Muscle of leg (tissue), 11 donors: ENCODE measurements around the gene E2F8. TPM values are rescaled to one million over a fixed set of nuclear protein-coding genes. Genes with fewer than 3 reads are reported as not detected.

Experiments used
- DNase-seq: peaks from one replicate; pipeline ENCODE4 v3.0.0; 2013
- H3K27ac ChIP-seq: one replicate; pipeline ENCODE4 v1.5.1; 2013; ENCODE audit warnings: mild to moderate bottlenecking, low read length, control low read depth
- H3K27me3 ChIP-seq: one replicate; pipeline ENCODE4 v1.6.1; 2013; ENCODE audit warnings: low read length; ENCODE audit not compliant: control insufficient read depth, insufficient read depth
- H3K36me3 ChIP-seq: one replicate; pipeline ENCODE4 v1.6.1; 2013; ENCODE audit warnings: low read length; ENCODE audit not compliant: control insufficient read depth, insufficient read depth
- H3K4me1 ChIP-seq: one replicate; pipeline ENCODE4 v1.6.1; 2013; ENCODE audit warnings: low read length; ENCODE audit not compliant: control insufficient read depth, insufficient read depth
- H3K4me3 ChIP-seq: one replicate; pipeline ENCODE4 v1.5.1; 2013; ENCODE audit warnings: low read length, control low read depth
- H3K9me3 ChIP-seq: replicated peaks from 2 replicates; pipeline ENCODE4 v1.6.1; 2013; ENCODE audit warnings: low read depth, low read length; ENCODE audit not compliant: control insufficient read depth
- WGBS: methylation state at CpG from one replicate; pipeline ENCODE4 v1.1.5; 2013; ENCODE audit warnings: missing lambda C conversion rate; ENCODE audit not compliant: insufficient coverage; 5-methylcytosine and 5-hydroxymethylcytosine counted together
- polyA plus RNA-seq, 8 donors: library from polyadenylated mRNA; unstranded; fragments of 120-200 nt; gene quantifications; one replicate each; pipeline versions ENCODE4 v1.2.1 to v1.2.3, GENCODE V29; 2013; ENCODE audit warnings: inconsistent platforms in 1 of 8, low replicate concordance in 1 of 8; ENCODE audit not compliant: insufficient read length in 8 of 8, insufficient read depth in 1 of 8
- total RNA-seq: library from RNA; stranded (reverse); fragments of 120-200 nt; gene quantifications from one replicate; pipeline ENCODE4 v1.2.4, GENCODE V29; 2013

The E2F8 gene
- total and polyA plus RNA-seq, 9 donors: 9.0 to 26.5 (median 18.9) TPM

DNA sequence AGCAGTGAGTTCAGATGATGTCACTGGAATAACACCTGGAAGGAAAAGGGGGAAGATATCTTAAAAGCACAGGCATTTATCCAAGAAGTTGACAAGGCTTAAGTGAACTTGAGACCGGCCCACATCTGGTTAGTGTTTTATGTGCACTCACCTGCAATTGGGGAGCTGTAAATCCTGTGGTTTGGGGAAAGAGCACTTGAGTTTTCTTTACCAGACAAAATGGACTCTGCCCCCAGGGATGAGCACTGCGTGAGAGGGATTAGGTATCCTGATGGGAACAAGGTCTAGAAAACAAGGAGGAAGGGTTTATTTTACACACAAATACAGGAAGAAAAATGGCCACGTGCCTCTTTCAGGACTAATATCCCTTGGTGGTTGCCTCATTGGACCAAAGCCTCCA is 15.2 kb downstream of the E2F8 start:
- no peak overlapping the region for H3K27ac ChIP-seq
- peaks cover 36% of the 10 kb centered on the region for H3K36me3 ChIP-seq
- no peak overlapping the region for H3K4me3 ChIP-seq
- WGBS: 33% methylated on average over 1 of the region's 3 CpGs
- DNase-seq: no peak
- no peaks in the 10 kb centered on the region for H3K27me3 ChIP-seq
- peaks cover 3% of the 10 kb centered on the region for H3K9me3 ChIP-seq
- peaks cover 14% of the 10 kb centered on the region for H3K4me1 ChIP-seq

GRCh38 chr11:19225123-19225522 is 15.6 kb downstream of the E2F8 start:
- DNase-seq: no peak
- Histone ChIP-seq H3K27me3 (no peaks in the 10 kb centered on the region), H3K9me3 (peaks cover 3% of the 10 kb centered on the region), H3K4me1 (peaks cover 14% of the 10 kb centered on the region), H3K36me3 (peaks cover 34% of the 10 kb centered on the region), H3K27ac (no peak overlapping the region), H3K4me3 (no peak overlapping the region)
- WGBS: 56% methylated on average over 6 of the region's 6 CpGs

GRCh38 chr11:19220903-19221724 is 19.6 kb downstream of the E2F8 start:
- peaks cover 22% of the 10 kb centered on the region for H3K4me1 ChIP-seq
- WGBS: 61% methylated on average over 2 of the region's 3 CpGs
- no peak overlapping the region for H3K4me3 ChIP-seq
- no peaks in the 10 kb centered on the region for H3K27me3 ChIP-seq
- H3K27ac ChIP-seq: peak overlapping the region; percentile 38
- H3K9me3 ChIP-seq: peaks cover 3% of the 10 kb centered on the region
- DNase-seq: no peak
- H3K36me3 ChIP-seq: peaks cover 23% of the 10 kb centered on the region

DNA sequence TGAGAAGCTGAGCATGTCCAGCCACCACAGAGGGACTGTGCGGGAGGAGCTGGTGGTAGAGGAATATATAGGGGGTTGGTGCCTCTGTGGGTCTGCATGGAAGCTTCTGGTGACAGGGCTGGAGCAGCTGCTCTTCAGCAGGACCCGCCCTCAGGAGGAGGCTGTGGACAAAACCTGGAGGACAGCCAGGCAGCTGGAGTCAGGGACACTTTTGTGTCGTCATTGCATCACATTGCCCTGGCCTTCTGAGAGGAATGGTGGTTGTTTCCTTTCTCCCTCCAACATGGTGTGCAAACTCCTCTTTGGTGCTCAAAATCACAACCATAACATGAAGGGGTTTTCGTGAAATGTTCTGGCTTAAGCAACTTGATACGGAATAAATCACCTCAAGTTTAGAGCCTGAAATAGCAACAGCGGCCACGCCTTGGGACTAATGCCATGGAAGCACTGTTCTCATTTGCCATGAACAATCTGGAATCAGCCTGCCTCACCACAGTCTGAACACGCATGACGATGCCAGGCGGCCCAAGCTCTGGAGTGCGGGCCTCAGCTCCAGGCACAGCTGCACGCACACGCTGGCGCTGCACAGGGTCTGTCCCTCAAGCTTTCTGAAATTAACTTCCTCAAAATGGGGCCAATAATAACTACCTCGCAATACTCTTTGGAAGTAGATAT is 21.8 kb downstream of the E2F8 start:
- Histone ChIP-seq H3K36me3 (peaks cover 10% of the 10 kb centered on the region), H3K4me1 (peaks cover 20% of the 10 kb centered on the region), H3K4me3 (peak overlapping the region; percentile 0), H3K27me3 (no peaks in the 10 kb centered on the region), H3K9me3 (peaks cover 3% of the 10 kb centered on the region), H3K27ac (peak overlapping the region; percentile 94)
- peak; percentile 92 for DNase-seq
- 72% methylated on average over 9 of the region's 15 CpGs for WGBS

GRCh38 chr11:19218216-19218615 is 22.5 kb downstream of the E2F8 start:
- peak; percentile 40 for DNase-seq
- Histone ChIP-seq H3K9me3 (peaks cover 3% of the 10 kb centered on the region), H3K36me3 (peaks cover 4% of the 10 kb centered on the region), H3K4me1 (peaks cover 20% of the 10 kb centered on the region), H3K27me3 (no peaks in the 10 kb centered on the region), H3K4me3 (peak overlapping the region; percentile 0), H3K27ac (peak overlapping the region; percentile 94)
- 65% methylated on average over 2 of the region's 3 CpGs for WGBS

GRCh38 chr11:19216709-19217374 is 23.9 kb downstream of the E2F8 start:
- WGBS: 88% methylated on average over 1 of the region's 3 CpGs
- H3K27ac ChIP-seq: no peak overlapping the region

DNA sequence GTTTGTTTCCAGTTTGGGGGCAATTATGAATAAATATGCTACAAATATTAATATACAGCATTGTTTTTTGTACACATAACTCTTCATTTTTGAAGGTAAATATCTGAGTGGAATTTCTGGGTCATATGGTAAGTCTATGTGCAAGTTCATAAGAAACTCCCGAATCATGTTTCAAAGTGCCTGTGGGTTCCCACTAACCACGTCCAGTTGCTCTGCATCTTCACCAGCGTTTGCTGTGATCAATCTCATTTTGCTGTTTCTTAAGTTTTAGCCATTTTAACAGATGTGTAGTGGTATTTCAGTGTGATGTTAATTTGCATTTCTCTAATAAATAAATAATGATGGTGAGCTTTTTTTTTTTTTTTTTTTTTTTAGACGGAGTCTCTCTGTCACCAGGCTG is 24.7 kb downstream of the E2F8 start:
- H3K9me3 ChIP-seq: no peaks in the 10 kb centered on the region
- WGBS: no CpG with 5 or more reads among the region's 4 CpGs
- H3K27me3 ChIP-seq: no peaks in the 10 kb centered on the region
- H3K27ac ChIP-seq: no peak overlapping the region
- peaks cover 17% of the 10 kb centered on the region for H3K4me1 ChIP-seq
- no peak for DNase-seq
- no peaks in the 10 kb centered on the region for H3K36me3 ChIP-seq
- H3K4me3 ChIP-seq: no peak overlapping the region

More at GRCh38 chr11:19216709-19217374, 23.9 kb downstream of the E2F8 start:
- Histone ChIP-seq H3K36me3 (no peaks in the 10 kb centered on the region), H3K27me3 (no peaks in the 10 kb centered on the region), H3K4me3 (no peak overlapping the region), H3K4me1 (peaks cover 20% of the 10 kb centered on the region), H3K9me3 (no peaks in the 10 kb centered on the region)
- no peak for DNase-seq

DNA sequence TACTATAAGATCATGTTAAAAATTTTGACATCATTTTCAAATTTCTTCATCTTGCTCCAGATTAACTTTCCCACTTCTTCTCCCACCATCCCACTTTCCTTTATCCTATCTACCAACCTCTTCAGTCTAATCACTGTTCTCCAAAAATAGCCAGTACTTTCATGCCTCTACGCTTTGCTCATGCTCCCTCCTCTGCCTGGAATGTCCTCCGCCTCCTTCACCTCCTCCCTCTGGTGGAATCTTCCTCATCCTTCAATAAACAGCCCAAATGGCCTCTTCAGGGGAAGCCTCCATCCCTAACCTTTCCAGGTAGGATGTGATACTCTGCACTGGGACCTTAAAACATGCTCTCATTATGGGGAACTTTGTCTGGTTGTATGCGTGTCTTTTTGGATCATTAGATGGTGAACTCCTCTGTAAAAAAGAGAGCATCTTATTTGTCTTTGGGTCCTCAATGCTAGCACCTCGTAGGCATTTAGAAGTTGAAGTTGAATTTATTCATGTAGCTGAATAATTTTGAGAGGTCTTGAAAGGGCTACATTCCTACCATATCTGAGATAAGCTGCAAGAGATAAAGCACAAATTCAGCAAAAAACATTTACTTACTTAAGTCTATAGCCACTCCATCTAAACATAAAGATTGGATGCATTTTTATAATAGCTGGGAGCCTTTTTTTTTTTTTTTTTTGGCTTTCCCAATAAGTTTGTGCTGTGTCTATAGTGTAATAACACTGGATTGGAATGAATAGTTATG is 31.0 kb downstream of the E2F8 start:
- H3K27ac ChIP-seq: peak overlapping the region; percentile 62
- H3K4me1 ChIP-seq: peaks cover 8% of the 10 kb centered on the region
- H3K27me3 ChIP-seq: no peaks in the 10 kb centered on the region
- H3K36me3 ChIP-seq: no peaks in the 10 kb centered on the region
- WGBS: 82% methylated on average over 2 of the region's 4 CpGs
- no peak overlapping the region for H3K4me3 ChIP-seq
- no peak for DNase-seq
- H3K9me3 ChIP-seq: no peaks in the 10 kb centered on the region

GRCh38 chr11:19208959-19209546 is 31.7 kb downstream of the E2F8 start:
- DNase-seq: no peak
- WGBS: 81% methylated on average over 2 of the region's 3 CpGs
- Histone ChIP-seq H3K4me1 (peaks cover 8% of the 10 kb centered on the region), H3K9me3 (no peaks in the 10 kb centered on the region), H3K4me3 (no peak overlapping the region), H3K27me3 (no peaks in the 10 kb centered on the region), H3K36me3 (no peaks in the 10 kb centered on the region), H3K27ac (peak overlapping the region; percentile 62)
